NT2/D1 (cell line): Measurements from ENCODE around the gene STARD7.

Experiments used
- SUZ12 ChIP-seq: IDR thresholded peaks from 2 replicates; pipeline ENCODE4 v1.6.1; 2011; ENCODE audit not compliant: insufficient read length, insufficient read depth; ENCODE audit errors: extremely low read depth
- ZNF274 ChIP-seq: IDR thresholded peaks from 2 replicates; pipeline ENCODE4 v1.6.1; 2011; ENCODE audit warnings: mild to moderate bottlenecking, low read depth, low read length

- TF ChIP-seq SUZ12 (no peak), ZNF274 (no peak)
These were observed 70.2 kb downstream of the STARD7 start, which contains the start of gene ASTL for GRCh38 chr2:96138179-96139145.
